Activated T-cell treated with anti-CD3 and anti-CD28 coated beads, Interleukin-2, amount 50 U/mL, for 72 hours (primary cell): ENCODE results near the gene HSPB3. TPM values are rescaled to one million over a fixed set of nuclear protein-coding genes. Genes with fewer than 3 reads are reported as not detected.
"Not testable (repeated sequence)": the region's sequence is repeated elsewhere in the genome, so short reads cannot be mapped to it uniquely, and the experiment has no call there.

Experiments used
- ATAC-seq, 2 donors: fragments of 150-1000 bp; cut with Tn5 transposase; replicated peaks in 1 of 2; 2 replicates each; pipeline ENCODE4 v1.10.0; 2021; ENCODE audit warnings: moderate library complexity in 2 of 2, mild to moderate bottlenecking in 1 of 2
- DNase-seq, 2 donors: peaks; one replicate each; pipeline ENCODE4 v3.0.0; 2021 to 2022; ENCODE audit warnings: mixed read lengths in 1 of 2
- H3K27ac Mint-ChIP-seq: one replicate; pipeline ENCODE4 v1.8.0; 2022; ENCODE audit warnings: mild to moderate bottlenecking, moderate library complexity, mixed read lengths
- H3K27me3 Mint-ChIP-seq: one replicate; pipeline ENCODE4 v1.8.0; 2022; ENCODE audit warnings: low read depth, mixed read lengths
- H3K36me3 Mint-ChIP-seq, 2 donors: one replicate each; pipeline ENCODE4 v1.8.0; 2022; ENCODE audit warnings: mixed read lengths in 2 of 2, mild to moderate bottlenecking in 1 of 2; ENCODE audit not compliant: insufficient read depth in 2 of 2
- H3K4me1 Mint-ChIP-seq: one replicate; pipeline ENCODE4 v1.8.0; 2022; ENCODE audit warnings: low read depth, mixed read lengths
- H3K4me3 Mint-ChIP-seq, 2 donors: one replicate each; pipeline ENCODE4 v1.8.0; 2022; ENCODE audit warnings: mild to moderate bottlenecking in 2 of 2, mixed read lengths in 2 of 2, moderate library complexity in 2 of 2
- H3K9me3 Mint-ChIP-seq, 2 donors: one replicate each; pipeline ENCODE4 v1.8.0; 2022; ENCODE audit warnings: mixed read lengths in 2 of 2
- total RNA-seq, 2 donors: library from RNA; stranded (reverse); gene quantifications; one replicate each; pipeline ENCODE4 v1.2.3, GENCODE V29; 2022

Gene HSPB3
- total RNA-seq = not detected

- ATAC-seq (no peak), DNase-seq (no peak)
- no peak within 1 kb of the TSS for H3K4me3 Mint-ChIP-seq
- H3K27ac Mint-ChIP-seq = no peak within 1 kb of the TSS
- H3K27me3 Mint-ChIP-seq = no peaks in the 10 kb centered on the region
- peaks cover 2 to 3% of the 10 kb centered on the region in 2 donors for H3K9me3 Mint-ChIP-seq
- H3K4me1 Mint-ChIP-seq = no peaks in the 10 kb centered on the region
- peaks cover 2% of the 10 kb centered on the region in 2 donors for H3K36me3 Mint-ChIP-seq
Measured at GRCh38 chr5:54455413-54456157, at the start of gene HSPB3. TSS of gene HSPB3 (plus strand) at chr5:54455699. CDS start at chr5:54455790, 91 bp downstream.

DNA sequence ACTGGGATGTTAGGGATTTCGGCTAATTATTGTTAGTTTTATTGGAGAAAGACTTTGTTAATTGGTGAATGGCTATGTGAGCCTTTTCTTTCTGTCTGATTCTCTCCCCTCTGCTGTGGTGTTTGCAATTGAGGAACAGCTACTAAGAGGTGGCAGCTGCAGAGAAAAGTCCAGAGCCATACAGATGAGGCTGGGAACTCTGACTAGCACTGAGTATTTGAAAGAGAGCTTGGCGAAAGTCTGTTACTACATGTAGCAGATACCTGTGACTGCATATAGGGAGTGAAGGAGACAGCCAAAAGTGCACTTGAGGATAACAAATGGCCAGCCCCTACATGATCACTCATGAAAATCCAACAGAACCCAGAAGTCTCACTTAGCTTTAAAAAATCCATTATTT is 44.3 kb upstream of the HSPB3 start:
- no peaks in the 10 kb centered on the region for H3K36me3 Mint-ChIP-seq
- H3K4me1 Mint-ChIP-seq = no peaks in the 10 kb centered on the region
- DNase-seq (no peak), ATAC-seq (no peak)
- no peaks in the 10 kb centered on the region for H3K27me3 Mint-ChIP-seq
- H3K9me3 Mint-ChIP-seq = no peaks in the 10 kb centered on the region
- no peak overlapping the region for H3K27ac Mint-ChIP-seq
- no peak overlapping the region for H3K4me3 Mint-ChIP-seq

DNA sequence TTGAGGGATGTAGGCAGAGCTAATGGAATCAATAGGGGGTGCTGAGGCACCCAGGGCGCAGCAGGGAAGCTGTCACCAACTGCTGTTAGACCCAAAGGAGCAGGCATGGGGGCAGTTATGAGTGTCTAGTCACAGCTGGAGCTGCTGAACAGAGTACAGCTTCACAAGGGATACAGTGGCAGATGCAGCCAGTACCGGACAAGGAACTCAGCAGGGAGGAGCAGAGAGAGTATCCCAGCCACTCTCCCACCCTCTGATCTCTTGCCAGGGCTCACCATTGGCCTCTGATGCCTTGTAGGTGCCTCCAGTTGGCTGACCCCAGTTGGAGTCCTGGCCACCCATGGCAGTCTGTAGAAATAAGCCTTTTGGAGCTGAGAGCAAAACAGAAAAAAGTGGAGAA is 42.6 kb upstream of the HSPB3 start:
- no peak overlapping the region for H3K27ac Mint-ChIP-seq
- no peaks in the 10 kb centered on the region for H3K4me1 Mint-ChIP-seq
- DNase-seq = no peak
- H3K9me3 Mint-ChIP-seq = no peaks in the 10 kb centered on the region
- H3K36me3 Mint-ChIP-seq = no peaks in the 10 kb centered on the region
- ATAC-seq = no peak
- H3K27me3 Mint-ChIP-seq = no peaks in the 10 kb centered on the region
- no peak overlapping the region for H3K4me3 Mint-ChIP-seq

GRCh38 chr5:54415147-54415546 is 40.4 kb upstream of the HSPB3 start:
- DNase-seq (no peak), ATAC-seq (no peak)
- no peak overlapping the region for H3K4me3 Mint-ChIP-seq
- no peak overlapping the region for H3K27ac Mint-ChIP-seq
- no peaks in the 10 kb centered on the region for H3K27me3 Mint-ChIP-seq
- H3K4me1 Mint-ChIP-seq = no peaks in the 10 kb centered on the region
- no peaks in the 10 kb centered on the region for H3K9me3 Mint-ChIP-seq
- no peaks in the 10 kb centered on the region for H3K36me3 Mint-ChIP-seq

DNA sequence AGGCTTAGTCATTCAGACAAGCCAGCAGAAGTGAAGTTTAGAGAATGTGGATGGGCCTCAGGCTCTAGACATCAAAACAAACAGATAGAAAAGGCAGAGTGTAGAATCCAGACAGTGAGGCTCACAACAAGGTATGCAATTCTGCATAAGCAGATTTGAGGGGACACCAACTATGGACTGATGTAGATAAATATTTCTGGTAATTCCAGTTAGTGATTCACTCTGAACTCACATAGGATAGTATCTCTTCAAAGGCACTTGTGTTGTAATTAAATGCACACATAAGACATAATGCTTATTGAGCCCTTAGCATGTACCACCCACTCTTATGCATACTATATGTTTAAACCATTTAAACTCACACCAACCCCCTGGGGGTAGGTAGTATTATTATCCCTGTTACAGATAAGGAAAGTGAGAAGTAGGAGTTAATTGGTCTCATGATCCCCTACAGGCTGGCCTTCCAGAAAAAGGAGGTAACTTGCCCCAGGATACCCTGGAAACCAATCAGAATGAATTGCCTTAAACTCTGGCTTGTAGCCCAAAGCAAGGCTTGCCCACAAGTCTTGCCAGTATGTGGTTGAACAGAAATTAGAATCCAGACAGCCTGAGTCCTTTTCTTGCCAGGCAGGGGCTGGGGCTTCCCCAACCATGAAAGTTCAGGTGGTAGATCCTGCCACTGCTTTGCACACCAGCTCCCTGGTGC is 39.5 kb upstream of the HSPB3 start:
- no peak overlapping the region for H3K4me3 Mint-ChIP-seq
- DNase-seq (no peak), ATAC-seq (no peak)
- no peaks in the 10 kb centered on the region for H3K4me1 Mint-ChIP-seq
- H3K36me3 Mint-ChIP-seq = no peaks in the 10 kb centered on the region
- no peaks in the 10 kb centered on the region for H3K9me3 Mint-ChIP-seq
- no peak overlapping the region for H3K27ac Mint-ChIP-seq
- no peaks in the 10 kb centered on the region for H3K27me3 Mint-ChIP-seq

- peak overlapping the region; percentile 46 for H3K27ac Mint-ChIP-seq
- DNase-seq = peak; percentile 6 to 17
- not testable (repeated sequence) for H3K4me1 Mint-ChIP-seq, H3K27me3 Mint-ChIP-seq, H3K36me3 Mint-ChIP-seq, H3K4me3 Mint-ChIP-seq, H3K9me3 Mint-ChIP-seq
- peak in 1 of 2 donors; percentile 39 for ATAC-seq
Measured at GRCh38 chr5:54419573-54420423, 35.7 kb upstream of the HSPB3 start.

GRCh38 chr5:54420511-54420910 is 35.0 kb upstream of the HSPB3 start:
- H3K9me3 Mint-ChIP-seq, H3K27ac Mint-ChIP-seq, H3K4me3 Mint-ChIP-seq, ATAC-seq, H3K36me3 Mint-ChIP-seq, H3K27me3 Mint-ChIP-seq, DNase-seq, H3K4me1 Mint-ChIP-seq: not testable (repeated sequence)

GRCh38 chr5:54421976-54422375 is 33.5 kb upstream of the HSPB3 start:
- no peak overlapping the region for H3K4me3 Mint-ChIP-seq

GRCh38 chr5:54425258-54425657 is 30.2 kb upstream of the HSPB3 start:
- no peak overlapping the region for H3K27ac Mint-ChIP-seq
- H3K36me3 Mint-ChIP-seq = no peaks in the 10 kb centered on the region
- H3K27me3 Mint-ChIP-seq = no peaks in the 10 kb centered on the region
- no peaks in the 10 kb centered on the region for H3K9me3 Mint-ChIP-seq
- no peak overlapping the region for H3K4me3 Mint-ChIP-seq
- no peak for DNase-seq
- no peak for ATAC-seq
- no peaks in the 10 kb centered on the region for H3K4me1 Mint-ChIP-seq

More at GRCh38 chr5:54421976-54422375, 33.5 kb upstream of the HSPB3 start:
- no peak overlapping the region for H3K27ac Mint-ChIP-seq
- no peak for ATAC-seq
- H3K9me3 Mint-ChIP-seq = no peaks in the 10 kb centered on the region
- H3K27me3 Mint-ChIP-seq = no peaks in the 10 kb centered on the region
- no peak for DNase-seq
- H3K4me1 Mint-ChIP-seq = no peaks in the 10 kb centered on the region
- H3K36me3 Mint-ChIP-seq = no peaks in the 10 kb centered on the region

- Mint-ChIP-seq H3K4me1 (no peaks in the 10 kb centered on the region), H3K27me3 (no peaks in the 10 kb centered on the region), H3K4me3 (no peak overlapping the region), H3K9me3 (no peaks in the 10 kb centered on the region), H3K27ac (no peak overlapping the region), H3K36me3 (no peaks in the 10 kb centered on the region)
- DNase-seq (no peak), ATAC-seq (no peak)
Measured at GRCh38 chr5:54426209-54426608, 29.3 kb upstream of the HSPB3 start.

DNA sequence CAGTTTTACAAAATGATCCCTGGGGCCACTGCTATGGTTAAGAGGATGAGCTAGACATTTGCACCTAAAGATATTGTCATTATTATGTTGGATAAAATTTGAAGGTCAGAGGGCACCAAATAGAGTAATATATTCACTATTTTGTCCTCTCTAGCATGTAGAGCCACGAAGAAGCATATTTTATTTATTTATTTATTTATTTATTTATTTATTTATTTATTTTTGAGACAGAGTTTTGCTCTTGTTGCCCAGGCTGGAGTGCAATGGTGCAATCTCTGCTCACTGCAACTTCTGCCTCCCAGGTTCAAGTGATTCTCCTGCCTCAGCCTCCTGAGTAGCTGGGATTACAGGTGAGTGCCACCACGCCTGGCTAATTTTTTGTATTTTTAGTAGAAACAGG is 20.8 kb upstream of the HSPB3 start:
- H3K27ac Mint-ChIP-seq, H3K4me3 Mint-ChIP-seq, H3K4me1 Mint-ChIP-seq, H3K9me3 Mint-ChIP-seq, DNase-seq, ATAC-seq, H3K36me3 Mint-ChIP-seq, H3K27me3 Mint-ChIP-seq: not testable (repeated sequence)

DNA sequence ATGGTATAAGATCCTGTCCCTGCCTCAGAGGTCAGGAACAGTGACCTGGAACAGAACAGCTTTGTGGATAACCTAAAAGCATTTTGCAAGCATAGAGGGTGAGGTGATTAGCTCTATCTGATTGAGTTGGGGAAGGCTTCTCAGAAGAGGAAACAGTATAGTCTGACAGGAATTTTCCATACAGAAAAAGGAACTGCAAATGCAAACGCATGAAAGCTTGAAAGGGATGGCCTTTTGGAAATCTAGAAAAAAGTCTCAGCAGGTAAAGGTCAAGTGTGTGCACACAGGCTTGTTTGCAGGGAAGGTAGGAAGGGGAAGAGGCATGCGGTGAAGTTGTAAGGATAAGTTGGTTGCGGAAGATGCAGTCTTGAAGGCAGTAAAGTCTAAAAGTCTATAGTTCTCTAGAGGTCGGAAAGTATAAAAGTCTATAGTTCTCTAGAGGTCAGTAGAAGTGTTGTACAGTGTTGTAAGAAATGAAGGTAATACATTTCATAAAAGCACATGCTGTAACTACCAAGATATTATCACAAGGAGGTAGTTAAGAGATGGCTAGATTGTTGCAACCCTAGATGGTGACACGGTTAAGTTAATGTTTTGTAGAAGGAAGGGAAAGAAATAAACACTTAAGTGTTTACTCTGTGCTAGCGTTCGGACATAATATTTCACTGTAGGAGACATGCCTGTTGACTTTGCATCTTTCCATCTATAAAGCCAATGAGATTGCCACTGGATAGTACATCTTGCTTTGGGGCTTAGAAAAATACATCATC is 16.7 kb upstream of the HSPB3 start:
- no peaks in the 10 kb centered on the region for H3K36me3 Mint-ChIP-seq
- no peak overlapping the region for H3K27ac Mint-ChIP-seq

More for the DNA sequence above, 16.7 kb upstream of the HSPB3 start:
- no peak for ATAC-seq
- Mint-ChIP-seq H3K9me3 (no peaks in the 10 kb centered on the region), H3K4me3 (no peak overlapping the region), H3K27me3 (no peaks in the 10 kb centered on the region), H3K4me1 (peaks cover 22% of the 10 kb centered on the region)
- no peak for DNase-seq
